Muscle layer of colon (tissue), 2 donors: ENCODE measurements around the gene RASA2.
"Not testable (repeated sequence)": the region's sequence is repeated elsewhere in the genome, so short reads cannot be mapped to it uniquely, and the experiment has no call there.

ENCODE experiments used
- H3K27ac ChIP-seq: one replicate; pipeline ENCODE4 v1.7.0; 2013; ENCODE audit warnings: low read depth, mild to moderate bottlenecking, low read length, moderate library complexity
- H3K27me3 ChIP-seq, 2 donors: one replicate each; pipeline ENCODE4 v1.7.0; 2013; ENCODE audit warnings: low read length in 2 of 2, mild to moderate bottlenecking in 2 of 2; ENCODE audit not compliant: insufficient read depth in 2 of 2, control insufficient read depth in 1 of 2
- H3K36me3 ChIP-seq: one replicate; pipeline ENCODE4 v1.7.0; 2013; ENCODE audit warnings: mild to moderate bottlenecking, low read length; ENCODE audit not compliant: insufficient read depth
- H3K4me1 ChIP-seq: one replicate; pipeline ENCODE4 v1.7.0; 2013; ENCODE audit warnings: mild to moderate bottlenecking, low read length; ENCODE audit not compliant: insufficient read depth
- H3K4me3 ChIP-seq, 2 donors: one replicate each; pipeline ENCODE4 v1.7.0; 2013; ENCODE audit warnings: low read length in 2 of 2, low read depth in 1 of 2, mild to moderate bottlenecking in 1 of 2, moderate library complexity in 1 of 2
- H3K9ac ChIP-seq: one replicate; pipeline ENCODE4 v1.7.0; 2013; ENCODE audit warnings: low read length
- H3K9me3 ChIP-seq: one replicate; pipeline ENCODE4 v1.7.0; 2013; ENCODE audit warnings: mild to moderate bottlenecking, low read length
- donor health status: abdominal sarcoma.
- donor health status: Adenocarcinoma of cecum.

The RASA2 gene

GRCh38 chr3:141460097-141460704 lies 26.6 kb upstream of the RASA2 start:
- no peak overlapping the region for H3K9ac ChIP-seq
- H3K27me3 ChIP-seq: no peaks in the 10 kb centered on the region
- H3K4me1 ChIP-seq: peaks cover 2% of the 10 kb centered on the region
- no peak overlapping the region for H3K4me3 ChIP-seq
- H3K9me3 ChIP-seq: no peaks in the 10 kb centered on the region
- no peak overlapping the region for H3K27ac ChIP-seq
- H3K36me3 ChIP-seq: no peaks in the 10 kb centered on the region

GRCh38 chr3:141462176-141462859 lies 24.5 kb upstream of the RASA2 start:
- no peak overlapping the region for H3K4me3 ChIP-seq
- H3K27ac ChIP-seq: no peak overlapping the region
- no peaks in the 10 kb centered on the region for H3K9me3 ChIP-seq
- no peaks in the 10 kb centered on the region for H3K36me3 ChIP-seq
- H3K4me1 ChIP-seq: no peaks in the 10 kb centered on the region
- H3K9ac ChIP-seq: no peak overlapping the region
- no peaks in the 10 kb centered on the region for H3K27me3 ChIP-seq

GRCh38 chr3:141465221-141465620 lies 21.6 kb upstream of the RASA2 start:
- H3K4me3 ChIP-seq: no peak overlapping the region
- no peaks in the 10 kb centered on the region for H3K27me3 ChIP-seq
- H3K4me1 ChIP-seq: no peaks in the 10 kb centered on the region
- H3K9ac ChIP-seq: no peak overlapping the region
- no peak overlapping the region for H3K27ac ChIP-seq
- H3K36me3 ChIP-seq: no peaks in the 10 kb centered on the region
- H3K9me3 ChIP-seq: no peaks in the 10 kb centered on the region

- no peaks in the 10 kb centered on the region for H3K9me3 ChIP-seq
Measured at GRCh38 chr3:141466633-141467169, 20.1 kb upstream of the RASA2 start.

GRCh38 chr3:141469720-141470119 lies 17.1 kb upstream of the RASA2 start:
- Histone ChIP-seq H3K4me1 (no peaks in the 10 kb centered on the region), H3K4me3 (no peak overlapping the region), H3K9ac (no peak overlapping the region), H3K36me3 (no peaks in the 10 kb centered on the region), H3K27me3 (no peaks in the 10 kb centered on the region), H3K9me3 (no peaks in the 10 kb centered on the region), H3K27ac (no peak overlapping the region)

More at GRCh38 chr3:141466633-141467169, 20.1 kb upstream of the RASA2 start:
- Histone ChIP-seq H3K4me1 (no peaks in the 10 kb centered on the region), H3K36me3 (no peaks in the 10 kb centered on the region), H3K4me3 (no peak overlapping the region), H3K9ac (no peak overlapping the region), H3K27ac (no peak overlapping the region), H3K27me3 (no peaks in the 10 kb centered on the region)

- H3K4me1 ChIP-seq: no peaks in the 10 kb centered on the region
- no peaks in the 10 kb centered on the region for H3K9me3 ChIP-seq
- no peaks in the 10 kb centered on the region for H3K36me3 ChIP-seq
- no peak overlapping the region for H3K27ac ChIP-seq
- no peaks in the 10 kb centered on the region for H3K27me3 ChIP-seq
- no peak overlapping the region for H3K4me3 ChIP-seq
- no peak overlapping the region for H3K9ac ChIP-seq
Measured at GRCh38 chr3:141471160-141471559, 15.7 kb upstream of the RASA2 start.

GRCh38 chr3:141476033-141476432 lies 10.8 kb upstream of the RASA2 start:
- Histone ChIP-seq H3K9ac (no peak overlapping the region), H3K4me3 (no peak overlapping the region), H3K27ac (no peak overlapping the region), H3K9me3 (no peaks in the 10 kb centered on the region), H3K27me3 (no peaks in the 10 kb centered on the region), H3K4me1 (no peaks in the 10 kb centered on the region), H3K36me3 (no peaks in the 10 kb centered on the region)

GRCh38 chr3:141477224-141477623 lies 9.6 kb upstream of the RASA2 start:
- H3K9ac ChIP-seq: no peak overlapping the region
- no peaks in the 10 kb centered on the region for H3K36me3 ChIP-seq
- no peak overlapping the region for H3K4me3 ChIP-seq
- H3K9me3 ChIP-seq: no peaks in the 10 kb centered on the region
- no peaks in the 10 kb centered on the region for H3K27me3 ChIP-seq
- H3K27ac ChIP-seq: no peak overlapping the region
- no peaks in the 10 kb centered on the region for H3K4me1 ChIP-seq

GRCh38 chr3:141478139-141478538 lies 8.7 kb upstream of the RASA2 start:
- H3K9me3 ChIP-seq: no peaks in the 10 kb centered on the region
- no peak overlapping the region for H3K9ac ChIP-seq
- H3K4me3 ChIP-seq: no peak overlapping the region
- no peaks in the 10 kb centered on the region for H3K4me1 ChIP-seq
- H3K27ac ChIP-seq: no peak overlapping the region
- no peaks in the 10 kb centered on the region for H3K36me3 ChIP-seq
- H3K27me3 ChIP-seq: no peaks in the 10 kb centered on the region

- H3K36me3 ChIP-seq, H3K27me3 ChIP-seq, H3K27ac ChIP-seq, H3K9me3 ChIP-seq, H3K4me1 ChIP-seq, H3K9ac ChIP-seq, H3K4me3 ChIP-seq: not testable (repeated sequence)
Measured at GRCh38 chr3:141478840-141479239, 8.0 kb upstream of the RASA2 start.

- H3K27me3 ChIP-seq: no peaks in the 10 kb centered on the region
- H3K4me3 ChIP-seq: no peak overlapping the region
- peaks cover 9% of the 10 kb centered on the region for H3K4me1 ChIP-seq
- H3K9ac ChIP-seq: no peak overlapping the region
- no peak overlapping the region for H3K27ac ChIP-seq
- no peaks in the 10 kb centered on the region for H3K9me3 ChIP-seq
- no peaks in the 10 kb centered on the region for H3K36me3 ChIP-seq
Measured at GRCh38 chr3:141482245-141482922, 4.4 kb upstream of the RASA2 start.
